Measurements from ENCODE around the gene BCL7B.
"Not testable (repeated sequence)": the region's sequence is repeated elsewhere in the genome, so short reads cannot be mapped to it uniquely, and the experiment has no call there.

Gene BCL7B

GRCh38 chr7:73557397-73558257, at the start of gene BCL7B:
Gene BCL7B (minus strand): TSS chr7:73557690. CDS start chr7:73557578, 112 bp downstream.
- peak; percentile 42 for DNase-seq

- DNase-seq = no peak
Observed at GRCh38 chr7:73605601-73606220, 48.2 kb upstream of the BCL7B start.

- no peak for DNase-seq
Observed at GRCh38 chr7:73602721-73603651, 45.5 kb upstream of the BCL7B start.

GRCh38 chr7:73599916-73600315, 42.4 kb upstream of the BCL7B start:
- no peak for DNase-seq

- DNase-seq = no peak
Observed at GRCh38 chr7:73599151-73599882, 41.8 kb upstream of the BCL7B start.

GRCh38 chr7:73597978-73598782, 40.7 kb upstream of the BCL7B start:
- DNase-seq = no peak

- no peak for DNase-seq
Observed at GRCh38 chr7:73596191-73597065, 38.9 kb upstream of the BCL7B start.

GRCh38 chr7:73595358-73595757, 37.9 kb upstream of the BCL7B start:
- DNase-seq = no peak

- no peak for DNase-seq
Observed at GRCh38 chr7:73593207-73594045, 35.9 kb upstream of the BCL7B start.

- no peak for DNase-seq
Observed at GRCh38 chr7:73586911-73587310, 29.4 kb upstream of the BCL7B start.

GRCh38 chr7:73585196-73585595, 27.7 kb upstream of the BCL7B start:
- no peak for DNase-seq

GRCh38 chr7:73582664-73583202, 25.2 kb upstream of the BCL7B start:
- DNase-seq = no peak

GRCh38 chr7:73581006-73581405, 23.5 kb upstream of the BCL7B start:
- DNase-seq = not testable (repeated sequence)

GRCh38 chr7:73578342-73579128, 21.0 kb upstream of the BCL7B start, which contains the start of gene TBL2:
Gene TBL2 (minus strand): TSS chr7:73578579. CDS start chr7:73578549, 30 bp downstream.
- peak; percentile 97 for DNase-seq

GRCh38 chr7:73577627-73578341, 20.3 kb upstream of the BCL7B start:
- no peak for DNase-seq

GRCh38 chr7:73573791-73574190, 16.3 kb upstream of the BCL7B start:
- no peak for DNase-seq

GRCh38 chr7:73573276-73573675, 15.8 kb upstream of the BCL7B start:
- DNase-seq = no peak

- no peak for DNase-seq
Observed at GRCh38 chr7:73572767-73573186, 15.3 kb upstream of the BCL7B start.

Data from NCI-H748 treated with DMSO at 0.1 percent for 48 hours (cell line).